Activated CD4-positive, alpha-beta T cell treated with anti-CD3 and anti-CD28 coated beads for 1 hour (primary cell): Measurements from ENCODE around the gene RPS6KA2.
"Not testable (repeated sequence)": the region's sequence is repeated elsewhere in the genome, so short reads cannot be mapped to it uniquely, and the experiment has no call there.

Experiments used
- DNase-seq: peaks from one replicate; pipeline ENCODE4 v3.0.0-alpha.2; 2020

RPS6KA2 gene

DNA sequence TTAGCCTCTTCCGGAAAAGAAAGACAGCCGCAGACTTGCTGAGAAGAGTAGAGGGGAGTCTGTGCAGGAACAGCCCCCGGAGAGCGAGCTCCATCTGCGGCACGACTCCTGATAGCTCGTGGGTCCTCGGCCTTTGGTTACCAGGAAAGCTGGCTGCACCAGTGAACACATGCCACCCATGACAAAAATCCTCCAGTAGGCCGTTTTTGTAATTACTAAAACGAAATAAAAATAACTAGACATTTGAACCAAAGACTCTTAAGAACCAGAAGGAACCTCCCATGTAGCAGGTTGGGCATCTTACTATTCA is 82.8 kb downstream of the RPS6KA2 start:
- DNase-seq, result no peak

DNA sequence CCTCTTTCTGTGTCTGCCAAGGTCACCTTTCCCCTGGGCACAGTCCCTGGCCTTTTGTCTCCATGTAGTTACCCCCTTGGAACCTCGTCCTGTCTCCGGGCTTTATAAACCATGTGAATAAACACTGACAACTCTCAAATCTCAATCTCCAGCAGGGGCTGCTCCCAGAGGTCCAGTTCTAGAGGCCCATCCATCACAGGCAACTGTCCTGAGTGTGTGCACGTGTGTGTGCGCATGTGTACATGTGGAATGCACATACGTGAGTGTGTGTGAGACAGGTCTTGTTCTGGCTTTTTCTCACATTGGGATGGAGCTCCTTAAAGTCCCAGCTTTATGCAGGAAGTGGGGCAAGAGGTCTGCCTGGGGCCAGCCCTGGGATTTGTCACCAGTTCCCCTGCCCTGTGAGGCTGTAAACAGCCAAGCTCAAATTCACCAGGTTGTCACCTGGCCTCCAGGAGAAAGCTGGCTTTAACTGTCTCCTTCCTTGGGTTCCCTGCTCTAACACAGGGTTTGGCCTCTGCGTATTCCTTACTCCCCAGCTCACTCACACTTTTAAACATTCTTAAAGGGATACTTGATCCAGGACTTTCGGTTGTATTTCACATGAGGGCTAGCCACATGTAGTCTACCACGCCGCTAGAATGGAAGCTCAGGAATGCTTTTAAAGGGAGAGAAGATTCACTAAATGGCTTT is 83.3 kb downstream of the RPS6KA2 start:
- no peak for DNase-seq

DNA sequence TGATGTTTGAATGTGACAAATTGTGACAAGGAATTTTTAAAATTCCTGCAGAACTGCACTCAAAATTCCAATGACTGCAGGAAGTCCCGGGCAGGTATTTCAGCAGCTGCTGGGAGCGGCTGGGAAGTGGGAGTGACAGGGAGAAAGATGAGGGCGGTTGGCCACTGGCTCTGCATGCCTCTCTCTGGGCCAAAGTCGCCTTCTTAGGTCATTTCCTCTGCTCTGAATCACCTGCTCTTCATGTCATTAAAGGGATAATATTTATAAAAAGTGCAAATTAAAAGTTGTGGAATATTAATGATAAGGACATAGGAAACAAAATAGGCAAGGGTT is 84.5 kb downstream of the RPS6KA2 start:
- no peak for DNase-seq

DNA sequence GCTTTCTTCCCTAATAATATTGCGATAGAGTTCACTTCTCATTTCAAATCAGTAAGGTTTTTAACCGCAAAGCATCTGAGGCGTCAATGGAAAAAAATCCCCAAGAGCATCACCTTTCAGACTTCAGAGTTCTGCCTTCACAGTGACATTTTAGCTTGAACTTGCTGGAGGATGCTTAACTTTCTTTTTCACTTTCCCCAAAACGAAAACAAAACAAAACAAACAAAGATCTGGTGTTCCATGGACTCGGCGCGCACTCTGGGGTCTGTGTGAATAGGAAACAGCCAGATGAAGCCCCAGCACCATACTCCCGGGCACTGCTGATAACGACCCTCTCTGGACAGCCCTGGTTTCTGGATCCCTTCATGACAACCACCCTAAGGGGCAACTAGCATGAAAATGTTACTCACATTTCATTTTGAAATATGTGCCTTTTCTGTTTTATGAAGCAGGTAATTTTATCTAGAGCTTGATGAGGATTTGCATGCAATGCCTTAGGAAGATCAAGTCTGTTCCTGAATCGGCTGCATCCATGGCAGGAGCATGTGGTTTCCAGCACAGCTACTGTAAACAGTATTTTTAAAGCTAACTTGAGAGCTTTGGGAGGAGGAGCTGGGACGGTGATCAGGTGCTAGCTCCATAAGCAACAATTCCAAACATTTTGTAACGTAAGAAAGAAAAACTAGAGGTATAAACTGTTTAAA is 85.0 kb downstream of the RPS6KA2 start:
- DNase-seq, result no peak

GRCh38 chr6:166541366-166541765 is 85.7 kb downstream of the RPS6KA2 start:
- no peak for DNase-seq

DNA sequence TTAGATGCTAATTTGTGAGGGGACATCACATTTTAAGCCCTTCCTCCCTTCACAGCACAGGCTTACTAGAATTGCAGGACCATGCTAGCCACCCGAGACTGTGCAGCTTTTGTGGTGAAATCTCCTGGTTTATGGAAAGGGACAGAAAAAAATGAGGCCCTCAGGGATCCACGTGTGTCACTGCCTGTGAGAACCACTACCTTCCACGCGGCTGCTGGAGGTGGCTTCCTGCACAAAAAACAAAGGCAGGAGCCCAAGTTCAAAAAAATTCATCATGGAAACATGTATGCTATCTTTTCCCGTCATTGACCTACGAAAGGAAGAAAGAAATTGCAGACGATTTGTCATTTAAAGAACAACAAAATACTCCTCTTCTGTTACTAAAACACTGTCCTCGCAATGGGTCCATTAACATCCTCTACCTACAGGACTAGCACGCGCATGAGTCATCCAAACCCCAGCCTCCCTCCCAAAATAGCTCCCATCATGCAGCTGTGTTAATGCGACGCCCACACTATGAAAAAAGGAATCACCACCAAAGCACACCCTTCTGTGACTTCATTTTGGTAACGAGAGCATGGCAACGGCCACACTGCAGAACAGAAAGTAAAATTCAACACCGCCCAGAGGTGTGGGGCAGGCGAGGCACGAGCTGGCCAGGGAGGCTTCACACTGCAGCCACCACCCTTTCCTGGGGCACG is 86.3 kb downstream of the RPS6KA2 start:
- peak; percentile 45 for DNase-seq

DNA sequence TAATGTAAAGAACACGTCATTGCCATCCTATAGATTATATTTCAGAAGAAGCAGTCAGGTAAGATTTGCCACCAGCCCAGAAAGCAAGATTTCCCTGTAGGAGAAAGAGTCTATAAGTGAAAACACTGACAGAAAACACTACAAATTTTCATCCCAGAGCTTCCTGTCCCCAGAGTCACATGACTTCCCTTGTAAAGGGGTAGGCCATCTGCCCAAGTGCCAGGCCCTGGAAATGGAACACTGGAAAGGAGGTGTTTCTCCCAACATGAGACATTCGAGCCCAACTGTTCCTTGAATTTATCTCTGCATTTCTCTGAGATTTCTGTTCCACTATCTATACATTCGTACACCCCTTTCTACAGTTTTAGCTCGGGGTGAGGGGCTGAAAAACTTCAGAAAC is 87.5 kb downstream of the RPS6KA2 start:
- DNase-seq, result no peak

GRCh38 chr6:166539011-166539385 is 88.1 kb downstream of the RPS6KA2 start:
- not testable (repeated sequence) for DNase-seq

DNA sequence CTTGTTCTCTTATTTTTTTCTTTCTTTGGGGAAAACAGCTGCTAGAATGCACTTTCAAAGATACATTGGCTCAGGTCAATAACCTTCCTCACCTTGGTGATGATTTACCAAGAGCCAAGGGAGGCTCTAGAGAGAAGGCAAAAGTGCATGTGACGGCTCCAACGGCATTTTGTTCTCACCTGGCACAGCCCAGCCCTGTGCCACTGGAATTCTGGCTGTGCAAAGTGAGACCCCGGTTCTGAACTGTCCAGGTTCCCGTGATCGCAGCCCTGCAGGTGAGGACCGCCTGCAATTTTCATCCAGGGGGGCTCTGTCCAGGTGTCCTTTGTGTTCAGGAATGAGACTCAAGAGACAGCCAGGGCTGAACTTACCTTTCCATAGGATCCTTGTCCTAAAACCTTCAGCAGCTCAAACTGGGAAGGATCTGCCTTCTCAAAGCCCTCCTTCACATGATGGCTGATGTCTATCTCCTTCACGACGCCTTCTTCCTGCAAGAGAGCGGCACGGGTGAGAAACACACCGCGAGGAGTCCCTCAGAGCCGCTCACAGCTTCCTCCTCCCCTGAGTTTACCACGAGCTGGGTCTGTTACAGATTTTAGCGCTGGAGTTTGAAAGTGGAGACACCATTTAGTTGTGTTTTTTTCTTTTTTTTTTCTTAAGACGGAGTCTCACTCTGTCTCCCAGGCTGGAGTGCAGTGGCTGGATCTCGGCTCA is 88.6 kb downstream of the RPS6KA2 start:
- DNase-seq, result no peak

- DNase-seq, result no peak
Observed at GRCh38 chr6:166534658-166535406, 92.2 kb downstream of the RPS6KA2 start.

- DNase-seq, result no peak
Observed at GRCh38 chr6:166533205-166533824, 93.7 kb downstream of the RPS6KA2 start.

GRCh38 chr6:166532302-166532701 is 94.7 kb downstream of the RPS6KA2 start:
- no peak for DNase-seq

DNA sequence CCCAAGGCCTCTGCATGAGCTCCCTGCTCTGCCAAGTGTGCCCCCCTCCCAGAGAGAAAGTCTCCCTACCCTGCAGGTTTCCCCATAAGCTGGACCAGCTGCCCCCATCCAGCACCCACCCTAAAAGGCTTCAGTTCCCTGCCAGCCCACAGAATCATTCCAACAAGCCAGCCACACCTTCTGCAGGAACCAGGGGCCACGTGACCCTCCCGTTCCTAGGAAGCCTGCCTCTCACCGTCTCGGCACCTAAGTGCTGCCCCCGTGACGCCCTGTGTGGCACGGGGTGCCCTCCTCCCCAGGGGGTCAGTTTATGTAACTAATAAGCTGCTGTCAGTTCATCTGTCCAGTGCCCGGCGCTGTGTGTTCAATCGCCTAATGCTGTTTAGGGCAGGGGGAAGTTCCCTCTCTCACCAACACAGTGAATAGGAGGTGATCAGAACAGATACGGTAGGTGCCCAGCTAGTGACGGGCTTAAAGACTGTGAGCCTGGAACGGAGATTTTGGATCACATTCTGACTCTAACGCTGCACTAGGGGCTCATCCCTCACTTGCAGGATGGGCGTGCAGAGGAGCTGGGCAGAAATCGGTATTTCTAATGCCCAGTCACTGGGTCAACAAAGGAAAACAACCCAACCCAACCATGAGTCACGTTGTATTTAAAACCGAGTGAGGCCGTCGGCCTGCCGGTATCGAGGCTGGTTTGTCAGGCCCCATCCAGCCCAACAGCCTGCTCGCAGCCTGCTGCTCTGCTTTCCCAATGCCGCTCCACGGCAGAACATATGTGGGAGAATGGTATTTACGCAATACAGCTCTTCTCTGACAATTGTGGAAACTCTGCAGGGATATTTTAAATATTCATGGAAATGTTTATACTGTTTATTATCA is 96.6 kb downstream of the RPS6KA2 start:
- no peak for DNase-seq

- no peak for DNase-seq
Observed at GRCh38 chr6:166529586-166529985, 97.5 kb downstream of the RPS6KA2 start.

DNA sequence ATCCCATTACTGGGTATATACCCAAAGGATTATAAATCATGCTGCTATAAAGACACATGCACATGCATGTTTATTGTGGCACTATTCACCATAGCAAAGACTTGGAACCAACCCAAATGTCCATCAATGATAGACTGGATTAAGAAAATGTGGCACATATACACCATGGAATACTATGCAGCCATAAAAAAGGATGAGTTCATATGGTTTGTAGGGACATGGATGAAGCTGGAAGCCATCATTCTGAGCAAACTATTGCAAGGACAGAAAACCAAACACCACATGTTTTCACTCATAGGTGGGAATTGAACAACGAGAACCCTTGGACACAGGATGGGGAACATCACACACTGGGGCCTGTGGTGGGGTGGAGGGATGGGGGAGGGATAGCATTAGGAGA is 98.0 kb downstream of the RPS6KA2 start:
- DNase-seq, result not testable (repeated sequence)

- DNase-seq, result no peak
Observed at GRCh38 chr6:166527849-166528248, 99.2 kb downstream of the RPS6KA2 start.

GRCh38 chr6:166526937-166527336 is 100.1 kb downstream of the RPS6KA2 start:
- no peak for DNase-seq

GRCh38 chr6:166525567-166525966 is 101.5 kb downstream of the RPS6KA2 start:
- DNase-seq, result no peak

DNA sequence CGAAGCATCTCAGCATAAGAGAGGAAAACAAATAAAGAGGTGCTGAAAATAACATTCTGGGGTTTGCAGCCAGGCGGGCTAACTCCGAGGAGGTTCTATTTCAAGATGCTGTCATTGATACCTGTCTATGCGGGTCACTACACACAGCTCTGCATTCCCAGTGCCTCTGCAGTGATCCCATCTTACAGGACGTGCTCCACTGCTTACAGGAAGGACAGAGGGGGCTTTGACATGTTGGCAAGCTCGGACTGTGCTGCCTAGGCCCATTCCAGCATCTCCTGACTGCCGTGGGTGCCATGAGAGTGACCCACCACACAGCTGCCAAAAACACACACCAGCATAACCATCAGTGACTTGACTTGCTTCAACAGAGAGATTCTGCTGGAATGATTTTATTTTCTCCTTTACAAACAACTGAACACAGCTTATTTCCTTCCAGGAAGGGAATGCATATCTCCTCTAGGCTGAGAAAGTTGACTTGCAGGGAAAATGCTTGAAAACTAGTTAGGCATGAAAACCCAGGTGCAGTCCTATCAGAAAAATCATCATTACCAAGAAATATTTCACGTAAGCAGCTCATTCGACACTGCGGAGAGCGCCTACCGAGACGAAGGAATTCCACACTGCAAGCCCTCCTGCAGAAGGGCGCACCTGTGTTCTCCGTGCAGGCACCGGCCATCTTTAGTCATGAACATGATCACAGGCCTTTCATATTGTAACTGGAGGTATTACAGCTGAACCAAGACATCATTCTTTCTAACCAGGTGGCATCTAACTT is 103.1 kb downstream of the RPS6KA2 start:
- DNase-seq, result no peak
